ENCODE measurements around the gene PCBP3. TPM values are rescaled to one million over a fixed set of nuclear protein-coding genes. Genes with fewer than 3 reads are reported as not detected.

The PCBP3 gene
- total and polyA plus RNA-seq, 10 of the 15 experiments (the other 5 are each of a cell fraction or from before 2014, with no cell fraction given), result 0.09 to 1.3 (median 0.46) TPM; not detected in 3

DNA sequence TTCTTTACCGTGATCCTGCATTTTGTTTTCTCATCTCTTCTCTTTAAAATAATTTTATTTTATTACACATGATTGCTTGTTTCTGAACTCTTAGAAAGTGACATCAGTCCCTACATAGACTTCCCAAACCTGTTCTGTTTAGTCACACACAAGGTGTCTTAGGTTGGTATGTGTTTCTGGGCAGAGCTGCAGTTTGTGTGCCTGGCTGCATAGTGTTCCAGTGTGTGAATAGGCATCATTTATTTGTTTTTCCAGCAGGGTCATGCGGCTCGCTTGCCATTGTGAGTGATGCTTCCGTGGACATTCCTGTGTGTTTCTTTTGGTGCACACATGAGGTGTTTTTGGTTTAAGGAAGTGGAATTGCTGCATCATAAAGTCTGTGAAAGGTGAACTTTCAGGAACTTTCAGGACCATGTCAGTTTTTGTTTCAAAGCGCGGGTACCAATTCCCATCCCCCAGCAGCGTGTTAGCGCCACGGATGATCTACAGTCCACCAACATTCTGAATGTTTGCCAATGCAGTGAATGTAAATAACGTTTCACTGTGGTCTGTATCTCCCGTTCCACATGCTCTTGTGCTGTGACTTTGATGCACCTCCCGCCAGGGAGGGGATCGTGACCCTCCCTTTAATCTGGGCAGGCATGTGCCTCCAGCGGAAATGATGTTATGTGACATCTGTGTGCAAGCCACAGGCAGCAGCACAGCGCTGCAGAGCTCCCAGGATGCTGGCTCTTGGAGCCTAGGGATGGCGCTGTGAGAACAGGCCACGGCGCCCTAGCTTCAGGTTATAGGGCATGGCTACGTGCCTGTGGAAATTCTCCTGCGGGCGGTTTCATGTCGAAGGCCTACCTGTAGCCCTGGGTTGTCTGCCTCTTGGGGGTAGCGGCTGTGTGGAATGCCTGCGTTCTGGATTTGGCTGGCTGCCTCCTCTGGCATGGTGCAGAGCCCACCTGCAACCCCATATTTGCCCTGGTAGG, 193.5 kb downstream of the PCBP3 start:
- intact Hi-C loops (cut with micrococcal nuclease; ENCODE audit: unreplicated experiment), result no loop called here
- Histone ChIP-seq H2AFZ (ENCODE audit: control insufficient read depth, low read depth, low read length) (no peak overlapping the region), H3K27me3 (replicated peaks in 1 of 2; ENCODE audit: control insufficient read depth in 2 of 2, insufficient read depth in 2 of 2, low read length in 1 of 2) (no peaks in the 10 kb centered on the region), H3K4me2 (ENCODE audit: control insufficient read depth, insufficient read depth) (no peak overlapping the region), H3K27ac (ENCODE audit: control insufficient read depth, insufficient read depth) (no peak overlapping the region), H4K20me1 (ENCODE audit: control insufficient read depth, insufficient read depth) (no peaks in the 10 kb centered on the region), H3K4me3 (no peak overlapping the region), H3K9me3 (replicated peaks; ENCODE audit: control insufficient read depth, insufficient read depth, low read length) (peaks cover 2% of the 10 kb centered on the region; the same call in 1 of the 3 replicates), H3K36me3 (ENCODE audit: control insufficient read depth in 2 of 2, insufficient read depth in 2 of 2, low read length in 1 of 2) (no peaks in the 10 kb centered on the region), H3K9ac (ENCODE audit: control insufficient read depth, insufficient read depth, low read length) (no peak overlapping the region), H3K4me1 (ENCODE audit: control insufficient read depth, insufficient read depth, low read length) (no peaks in the 10 kb centered on the region; the same call in 1 of the 2 replicates), H3K79me2 (ENCODE audit: control insufficient read depth, insufficient read depth, low read length) (no peaks in the 10 kb centered on the region)
- CTCF ChIA-PET, result interaction anchor here (0.9 kb wide), 1 partner anchor 44 kb away, joined by 3 read pairs; no protein-coding TSS in a partner anchor
- FAIRE-seq, result no peak
- DNase-seq (ENCODE audit: low read depth, low spot score), result no peak
- in situ Hi-C loops (cut with MboI), result no loop called here
- BruUV-seq (replicated peaks), result no TSS peak
- TF ChIP-seq CREB1 (IDR thresholded peaks at IDR 0.05; ENCODE audit: low read depth) (no peak), BRCA1 (IDR thresholded peaks at IDR 0.05; ENCODE audit: low read depth, low read length) (no peak), STAT3 (IDR thresholded peaks at IDR 0.05; ENCODE audit: low read depth, low read length) (no peak), CBX3 (IDR thresholded peaks at IDR 0.05; ENCODE audit: borderline replicate concordance, low read depth) (no peak), HDAC2 (IDR thresholded peaks at IDR 0.05) (no peak)
- POLR2A ChIA-PET, result no interaction called here
- no peak for ATAC-seq
- 76% methylated on average over 24 of the region's 24 CpGs for WGBS (ENCODE audit: insufficient coverage, insufficient replicate concordance, low lambda C conversion rate, missing lambda C conversion rate)
- SMC1A ChIA-PET (ENCODE audit: uncharacterized antibody, unreplicated experiment), result no interaction called here
- RAD21 ChIA-PET (ENCODE audit: unreplicated experiment), result no interaction called here

DNA sequence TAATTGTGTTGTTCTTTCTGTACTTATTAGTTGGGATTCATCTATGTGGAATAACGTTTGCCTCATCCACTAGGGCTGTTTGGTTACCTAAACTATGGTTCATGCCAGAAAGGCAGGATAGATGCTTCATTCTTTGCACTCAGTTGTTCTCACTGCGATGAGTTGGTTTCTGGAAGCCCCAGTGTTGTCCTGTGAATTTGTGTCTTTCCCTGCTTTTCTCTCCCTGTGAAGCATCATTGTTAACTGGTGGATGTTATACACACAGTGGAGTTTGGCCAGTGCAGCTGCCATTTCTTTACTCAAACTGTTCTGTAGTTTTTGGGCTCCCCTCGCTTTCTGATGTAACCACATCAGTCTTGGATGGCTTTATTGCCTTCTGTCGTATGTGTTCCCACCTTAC, 194.4 kb downstream of the PCBP3 start:
- SMC1A ChIA-PET (ENCODE audit: uncharacterized antibody, unreplicated experiment), result no interaction called here
- in situ Hi-C loops (cut with MboI) (no loop called here), intact Hi-C loops (cut with micrococcal nuclease; ENCODE audit: unreplicated experiment) (no loop called here)
- no peak for ATAC-seq
- Histone ChIP-seq H3K36me3 (ENCODE audit: control insufficient read depth in 2 of 2, insufficient read depth in 2 of 2, low read length in 1 of 2) (no peaks in the 10 kb centered on the region), H2AFZ (ENCODE audit: control insufficient read depth, low read depth, low read length) (no peak overlapping the region), H4K20me1 (ENCODE audit: control insufficient read depth, insufficient read depth) (no peaks in the 10 kb centered on the region), H3K79me2 (ENCODE audit: control insufficient read depth, insufficient read depth, low read length) (no peaks in the 10 kb centered on the region), H3K4me1 (ENCODE audit: control insufficient read depth, insufficient read depth, low read length) (no peaks in the 10 kb centered on the region; the same call in 1 of the 2 replicates), H3K9ac (ENCODE audit: control insufficient read depth, insufficient read depth, low read length) (no peak overlapping the region), H3K27ac (ENCODE audit: control insufficient read depth, insufficient read depth) (no peak overlapping the region), H3K27me3 (replicated peaks in 1 of 2; ENCODE audit: control insufficient read depth in 2 of 2, insufficient read depth in 2 of 2, low read length in 1 of 2) (no peaks in the 10 kb centered on the region), H3K4me2 (ENCODE audit: control insufficient read depth, insufficient read depth) (no peak overlapping the region), H3K4me3 (no peak overlapping the region), H3K9me3 (replicated peaks; ENCODE audit: control insufficient read depth, insufficient read depth, low read length) (no peaks in the 10 kb centered on the region; the same call in 2 of the 3 replicates)
- WGBS (ENCODE audit: insufficient coverage, insufficient replicate concordance, low lambda C conversion rate, missing lambda C conversion rate), result 45% methylated on average over 4 of the region's 4 CpGs
- CTCF ChIA-PET, result no interaction called here
- BruUV-seq (replicated peaks), result no TSS peak
- no peak for DNase-seq (ENCODE audit: low read depth, low spot score)
- RAD21 ChIA-PET (ENCODE audit: unreplicated experiment), result no interaction called here
- no peak for FAIRE-seq
- POLR2A ChIA-PET, result no interaction called here
- TF ChIP-seq, protein P1, sequence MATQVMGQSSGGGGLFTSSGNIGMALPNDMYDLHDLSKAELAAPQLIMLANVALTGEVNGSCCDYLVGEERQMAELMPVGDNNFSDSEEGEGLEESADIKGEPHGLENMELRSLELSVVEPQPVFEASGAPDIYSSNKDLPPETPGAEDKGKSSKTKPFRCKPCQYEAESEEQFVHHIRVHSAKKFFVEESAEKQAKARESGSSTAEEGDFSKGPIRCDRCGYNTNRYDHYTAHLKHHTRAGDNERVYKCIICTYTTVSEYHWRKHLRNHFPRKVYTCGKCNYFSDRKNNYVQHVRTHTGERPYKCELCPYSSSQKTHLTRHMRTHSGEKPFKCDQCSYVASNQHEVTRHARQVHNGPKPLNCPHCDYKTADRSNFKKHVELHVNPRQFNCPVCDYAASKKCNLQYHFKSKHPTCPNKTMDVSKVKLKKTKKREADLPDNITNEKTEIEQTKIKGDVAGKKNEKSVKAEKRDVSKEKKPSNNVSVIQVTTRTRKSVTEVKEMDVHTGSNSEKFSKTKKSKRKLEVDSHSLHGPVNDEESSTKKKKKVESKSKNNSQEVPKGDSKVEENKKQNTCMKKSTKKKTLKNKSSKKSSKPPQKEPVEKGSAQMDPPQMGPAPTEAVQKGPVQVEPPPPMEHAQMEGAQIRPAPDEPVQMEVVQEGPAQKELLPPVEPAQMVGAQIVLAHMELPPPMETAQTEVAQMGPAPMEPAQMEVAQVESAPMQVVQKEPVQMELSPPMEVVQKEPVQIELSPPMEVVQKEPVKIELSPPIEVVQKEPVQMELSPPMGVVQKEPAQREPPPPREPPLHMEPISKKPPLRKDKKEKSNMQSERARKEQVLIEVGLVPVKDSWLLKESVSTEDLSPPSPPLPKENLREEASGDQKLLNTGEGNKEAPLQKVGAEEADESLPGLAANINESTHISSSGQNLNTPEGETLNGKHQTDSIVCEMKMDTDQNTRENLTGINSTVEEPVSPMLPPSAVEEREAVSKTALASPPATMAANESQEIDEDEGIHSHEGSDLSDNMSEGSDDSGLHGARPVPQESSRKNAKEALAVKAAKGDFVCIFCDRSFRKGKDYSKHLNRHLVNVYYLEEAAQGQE (IDR thresholded peaks at IDR 0.05; ENCODE audit: low read depth, low read length), result no peak
- TF ChIP-seq TARDBP (IDR thresholded peaks at IDR 0.05; ENCODE audit: borderline replicate concordance) (no peak), BRCA1 (IDR thresholded peaks at IDR 0.05; ENCODE audit: low read depth, low read length) (no peak), SUZ12 (IDR thresholded peaks at IDR 0.05; ENCODE audit: unreplicated experiment) (no peak), SMC3 (IDR thresholded peaks at IDR 0.05; ENCODE audit: borderline replicate concordance, low read length) (no peak), CBFB (IDR thresholded peaks at IDR 0.05; ENCODE audit: low read depth) (no peak), ETV6 (conservative IDR thresholded peaks at IDR 0.05 in 1 of 2, IDR thresholded peaks at IDR 0.05 in 1 of 2; ENCODE audit: borderline replicate concordance in 1 of 2, low read depth in 1 of 2) (no peak), TAF1 (IDR thresholded peaks at IDR 0.05; ENCODE audit: borderline replicate concordance, low read depth, low read length) (no peak), IKZF2 (IDR thresholded peaks at IDR 0.05) (no peak), MXI1 (IDR thresholded peaks at IDR 0.05; ENCODE audit: low read depth, low read length) (no peak)

Measured in GM12878 (cell line).